Vagina (tissue), 2 donors: ENCODE measurements around the gene C2CD2.

Experiments
- POLR2A ChIP-seq, 2 donors: fragments of 450-650 bp; IDR thresholded peaks; one replicate each; pipeline ENCODE4 v1.6.1; 2017; ENCODE audit warnings: antibody characterized with exemption in 2 of 2, mild to moderate bottlenecking in 2 of 2, moderate library complexity in 2 of 2
- POLR2AphosphoS5 ChIP-seq, 2 donors: sonication (generic); formaldehyde crosslinking; IDR thresholded peaks; one replicate each; pipeline ENCODE4 v1.9.0; 2017; ENCODE audit warnings: antibody characterized with exemption in 2 of 2, mild to moderate bottlenecking in 2 of 2, low read depth in 1 of 2; ENCODE audit not compliant: insufficient read depth in 1 of 2
- TF ChIP-seq, protein P1 (sequence below), 3 experiments: fragments of 450-650 bp in 2 of 3; fragments of 200-600 bp in 1 of 3; sonication (generic) in 1 of 3; IDR thresholded peaks; one replicate each; pipeline ENCODE4 v1.5.1; 2017 to 2019; ENCODE audit warnings: antibody characterized with exemption in 3 of 3, mild to moderate bottlenecking in 2 of 3, moderate library complexity in 2 of 3

- TF ChIP-seq, protein P1, sequence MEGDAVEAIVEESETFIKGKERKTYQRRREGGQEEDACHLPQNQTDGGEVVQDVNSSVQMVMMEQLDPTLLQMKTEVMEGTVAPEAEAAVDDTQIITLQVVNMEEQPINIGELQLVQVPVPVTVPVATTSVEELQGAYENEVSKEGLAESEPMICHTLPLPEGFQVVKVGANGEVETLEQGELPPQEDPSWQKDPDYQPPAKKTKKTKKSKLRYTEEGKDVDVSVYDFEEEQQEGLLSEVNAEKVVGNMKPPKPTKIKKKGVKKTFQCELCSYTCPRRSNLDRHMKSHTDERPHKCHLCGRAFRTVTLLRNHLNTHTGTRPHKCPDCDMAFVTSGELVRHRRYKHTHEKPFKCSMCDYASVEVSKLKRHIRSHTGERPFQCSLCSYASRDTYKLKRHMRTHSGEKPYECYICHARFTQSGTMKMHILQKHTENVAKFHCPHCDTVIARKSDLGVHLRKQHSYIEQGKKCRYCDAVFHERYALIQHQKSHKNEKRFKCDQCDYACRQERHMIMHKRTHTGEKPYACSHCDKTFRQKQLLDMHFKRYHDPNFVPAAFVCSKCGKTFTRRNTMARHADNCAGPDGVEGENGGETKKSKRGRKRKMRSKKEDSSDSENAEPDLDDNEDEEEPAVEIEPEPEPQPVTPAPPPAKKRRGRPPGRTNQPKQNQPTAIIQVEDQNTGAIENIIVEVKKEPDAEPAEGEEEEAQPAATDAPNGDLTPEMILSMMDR (IDR thresholded peaks at IDR 0.05): no peak
- TF ChIP-seq POLR2A (IDR thresholded peaks at IDR 0.05) (no peak), POLR2AphosphoS5 (IDR thresholded peaks at IDR 0.05; ENCODE audit: insufficient read depth in 1 of 2, low read depth in 1 of 2) (no peak)
Observed at GRCh38 chr21:41850085-41850484, 103.7 kb downstream of the C2CD2 start.
